NCI-H1436 (cell line): ENCODE results near the gene HEXD.
A peak's percentile ranks its signal among the peaks of the same experiment; 100 is the strongest.
"Not testable (repeated sequence)": the region's sequence is repeated elsewhere in the genome, so short reads cannot be mapped to it uniquely, and the experiment has no call there.

ENCODE experiments used
- DNase-seq: peaks from one replicate; lab custom pipeline; 2025; lab: John Stamatoyannopoulos, UW

Gene HEXD

GRCh38 chr17:82440991-82441627, 23.0 kb downstream of the HEXD start:
- peak; percentile 43 for DNase-seq

- DNase-seq: no peak
These were observed 23.7 kb downstream of the HEXD start for GRCh38 chr17:82441691-82442487.

- no peak for DNase-seq
These were observed 24.7 kb downstream of the HEXD start for GRCh38 chr17:82442643-82443464.

GRCh38 chr17:82443465-82444283, 25.5 kb downstream of the HEXD start:
- no peak for DNase-seq

GRCh38 chr17:82444284-82444893, 26.2 kb downstream of the HEXD start:
- DNase-seq: no peak

GRCh38 chr17:82444941-82445521, 26.9 kb downstream of the HEXD start:
- DNase-seq: no peak

GRCh38 chr17:82445542-82445941, 27.4 kb downstream of the HEXD start:
- DNase-seq: no peak

GRCh38 chr17:82446124-82446523, 28.0 kb downstream of the HEXD start:
- DNase-seq: no peak

GRCh38 chr17:82446649-82447048, 28.5 kb downstream of the HEXD start:
- DNase-seq: no peak

GRCh38 chr17:82447876-82448275, 29.7 kb downstream of the HEXD start:
- DNase-seq: no peak

- DNase-seq: peak; percentile 96
These were observed 31.2 kb downstream of the HEXD start for GRCh38 chr17:82449131-82449882.

- DNase-seq: no peak
These were observed 31.8 kb downstream of the HEXD start for GRCh38 chr17:82449883-82450356.

GRCh38 chr17:82450357-82451106, 32.4 kb downstream of the HEXD start, which contains the start of gene CYBC1:
Gene CYBC1 (minus strand): TSS chr17:82450752. CDS start chr17:82449254, 1,498 bp downstream.
- DNase-seq: peak; percentile 96

GRCh38 chr17:82452162-82452561, 34.0 kb downstream of the HEXD start:
- DNase-seq: no peak

- not testable (repeated sequence) for DNase-seq
These were observed 35.0 kb downstream of the HEXD start for GRCh38 chr17:82453151-82453550.

- not testable (repeated sequence) for DNase-seq
These were observed 35.6 kb downstream of the HEXD start for GRCh38 chr17:82453706-82454105.

GRCh38 chr17:82457073-82457928, 39.2 kb downstream of the HEXD start:
- no peak for DNase-seq

- DNase-seq: no peak
These were observed 39.7 kb downstream of the HEXD start for GRCh38 chr17:82457929-82458178.
